LNCAP (cell line): Measurements from ENCODE around the gene TP63.

Experiments used
- CTCF ChIP-seq: fragments of 450-650 bp; IDR thresholded peaks from 2 replicates; pipeline ENCODE4 v1.5.1; 2017; ENCODE audit warnings: mild to moderate bottlenecking

The TP63 gene

GRCh38 chr3:189842681-189843602 is 211.8 kb downstream of the TP63 start:
- no peak for TF ChIP-seq CTCF

DNA sequence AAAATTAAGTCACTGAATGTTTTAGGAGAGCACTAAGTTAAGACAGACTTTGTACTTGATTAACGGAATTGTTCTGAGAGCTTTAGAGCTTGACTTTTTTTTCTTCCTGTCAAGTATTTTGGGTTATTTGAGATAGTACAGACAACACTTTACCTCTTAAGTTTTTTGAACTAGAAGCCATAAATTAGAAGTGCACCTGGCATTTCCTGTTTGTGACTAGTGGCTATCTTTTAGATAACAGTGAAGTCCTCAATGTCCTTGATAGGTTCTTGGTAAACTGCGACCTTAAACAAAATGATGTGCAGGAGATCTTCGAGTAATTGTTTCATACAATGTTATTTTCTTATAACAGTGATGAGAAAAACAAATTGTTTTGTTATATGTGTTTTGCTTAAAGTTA is 213.9 kb downstream of the TP63 start:
- no peak for TF ChIP-seq CTCF

DNA sequence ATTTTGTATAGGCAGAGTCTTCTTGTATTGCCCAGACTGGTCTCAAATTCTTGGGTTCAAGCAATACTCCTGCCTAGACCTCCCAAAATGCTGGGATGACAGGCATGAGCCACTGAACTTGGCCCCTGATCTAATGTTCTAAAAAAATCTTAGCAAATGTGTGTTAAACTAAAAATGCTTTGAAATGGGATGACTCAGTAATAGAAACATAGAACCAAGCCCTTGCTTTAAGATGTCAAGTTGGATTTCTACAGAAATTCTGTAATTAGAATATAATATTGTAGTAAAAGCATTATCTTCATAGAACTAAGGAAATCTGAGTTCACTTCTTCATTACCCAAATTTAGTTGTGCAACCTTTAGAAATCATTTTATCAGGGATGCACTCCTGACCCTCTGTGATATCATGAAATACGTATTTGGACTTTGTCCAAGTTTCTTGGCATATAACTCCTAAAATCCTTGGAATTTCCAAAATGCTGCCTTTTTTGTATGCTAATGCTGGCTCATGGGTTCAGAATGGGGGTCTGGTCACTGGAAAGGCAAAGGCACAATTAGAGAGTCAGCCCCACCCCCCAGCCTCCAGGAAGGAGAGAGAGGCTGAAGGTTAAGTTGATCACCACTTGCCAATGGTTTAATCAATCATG is 217.3 kb downstream of the TP63 start:
- TF ChIP-seq CTCF, result no peak

- no peak for TF ChIP-seq CTCF
These were observed 218.1 kb downstream of the TP63 start for GRCh38 chr3:189849262-189849661.

DNA sequence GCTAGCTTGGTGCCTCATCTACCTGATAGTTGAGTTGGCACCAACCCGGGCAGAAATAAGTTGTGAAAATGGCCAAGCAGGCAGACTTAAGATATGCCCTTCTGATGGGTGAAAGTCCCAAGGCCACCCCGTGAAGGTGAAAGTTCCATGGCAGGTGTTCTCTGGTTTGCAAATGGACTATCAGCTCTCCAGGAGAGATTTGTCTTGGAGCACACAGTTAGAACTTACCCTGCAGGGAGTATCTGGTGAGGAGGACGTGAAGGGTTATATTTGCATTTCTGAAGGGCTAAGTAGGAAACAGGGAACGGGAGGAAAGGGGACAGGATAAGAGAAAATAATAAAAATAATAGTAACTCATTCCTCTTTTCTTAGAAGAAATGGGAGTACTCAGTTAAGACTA is 220.5 kb downstream of the TP63 start:
- no peak for TF ChIP-seq CTCF

GRCh38 chr3:189853906-189854305 is 222.7 kb downstream of the TP63 start:
- TF ChIP-seq CTCF, result no peak

DNA sequence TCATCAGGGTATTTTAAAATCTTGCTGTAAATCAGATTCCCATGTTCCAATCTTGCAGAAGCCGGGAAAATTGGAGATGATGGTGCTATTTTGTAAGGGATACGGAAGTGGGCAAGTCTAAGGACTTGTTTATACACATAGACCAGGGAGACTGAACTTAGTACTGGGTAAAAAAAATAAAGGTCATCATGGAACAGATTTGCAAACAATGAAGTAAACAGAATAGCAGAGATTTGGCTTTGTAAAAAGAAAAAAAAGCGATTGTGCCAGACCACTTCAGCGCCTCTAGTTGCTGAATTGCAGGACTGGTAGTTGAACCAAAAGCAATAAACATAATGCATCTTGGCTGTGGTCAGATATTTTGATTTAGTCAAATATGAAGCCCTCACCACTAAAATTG is 229.1 kb downstream of the TP63 start:
- no peak for TF ChIP-seq CTCF
